HG03469 (cell line): Measurements from ENCODE around the gene R3HDM4.

Experiments
- ATAC-seq: cut with Tn5 transposase; IDR thresholded peaks from one replicate; pipeline ENCODE4 v1.9.1; 2021; ENCODE audit warnings: mild to moderate bottlenecking, moderate library complexity, moderate number of reproducible peaks; ENCODE audit not compliant: unreplicated experiment

R3HDM4 gene

GRCh38 chr19:917323-918151 lies 4.5 kb upstream of the R3HDM4 start, which contains the start of gene KISS1R:
Gene KISS1R, plus strand, starts transcription at chr19:917333. Its CDS starts 170 bp downstream, at chr19:917503.
- no peak for ATAC-seq

GRCh38 chr19:916645-917322 lies 3.8 kb upstream of the R3HDM4 start:
- no peak for ATAC-seq

GRCh38 chr19:912181-913079 lies 589 bp downstream of the R3HDM4 start:
- no peak for ATAC-seq

GRCh38 chr19:911197-912033 lies 1.6 kb downstream of the R3HDM4 start:
- no peak for ATAC-seq

GRCh38 chr19:907183-907853 lies 5.7 kb downstream of the R3HDM4 start:
- ATAC-seq: no peak

- no peak for ATAC-seq
Observed at GRCh38 chr19:906480-906879, 6.5 kb downstream of the R3HDM4 start.

GRCh38 chr19:904545-904944 lies 8.5 kb downstream of the R3HDM4 start:
- ATAC-seq: no peak

- no peak for ATAC-seq
Observed at GRCh38 chr19:903266-903797, 9.7 kb downstream of the R3HDM4 start.

- ATAC-seq: no peak
Observed at GRCh38 chr19:902446-903226, 10.4 kb downstream of the R3HDM4 start.

GRCh38 chr19:902093-902370 lies 11.0 kb downstream of the R3HDM4 start:
- no peak for ATAC-seq

GRCh38 chr19:901216-902092 lies 11.6 kb downstream of the R3HDM4 start:
- no peak for ATAC-seq

- no peak for ATAC-seq
Observed at GRCh38 chr19:900302-901111, 12.5 kb downstream of the R3HDM4 start.

- ATAC-seq: no peak
Observed at GRCh38 chr19:900043-900301, 13.0 kb downstream of the R3HDM4 start.

GRCh38 chr19:899336-900042 lies 13.5 kb downstream of the R3HDM4 start:
- ATAC-seq: no peak

GRCh38 chr19:898663-899062 lies 14.4 kb downstream of the R3HDM4 start:
- no peak for ATAC-seq

- ATAC-seq: no peak
Observed at GRCh38 chr19:897442-898039, 15.5 kb downstream of the R3HDM4 start.
